ENCODE results near the gene PCDH10.

DNA sequence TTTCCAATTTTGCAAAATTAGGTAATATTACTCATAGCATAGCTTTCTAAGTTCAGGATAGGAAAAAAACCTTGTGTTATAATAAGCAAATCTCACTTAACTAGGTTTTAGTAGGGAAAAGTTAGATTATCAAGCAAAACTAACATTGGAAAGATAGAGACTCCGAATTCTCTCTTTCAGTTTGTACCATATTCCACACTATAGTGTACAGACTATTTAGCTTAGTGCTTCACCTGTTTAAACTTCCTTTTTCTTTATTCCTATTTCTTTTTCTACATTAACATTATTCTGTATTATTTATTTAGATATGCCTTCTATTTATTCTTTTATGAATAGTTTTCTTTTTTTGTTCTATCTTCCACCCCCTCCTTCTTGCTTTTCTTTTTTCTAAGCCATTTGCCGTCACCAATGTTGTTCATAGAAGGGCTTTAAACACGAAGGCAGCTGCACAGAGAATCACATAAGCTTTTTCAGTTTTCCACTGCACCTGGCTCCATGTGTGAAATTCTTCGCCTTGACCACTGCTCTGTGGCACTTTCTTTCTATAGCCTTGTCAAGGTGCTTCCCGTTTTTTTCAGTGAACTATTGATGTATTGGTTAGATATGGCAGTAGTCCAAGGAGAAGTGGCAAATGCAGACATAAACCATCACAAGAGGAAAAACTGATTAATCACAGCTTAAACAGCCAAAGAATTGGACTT, 8.5 kb downstream of the PCDH10 start:
- TF ChIP-seq CTCF (IDR thresholded peaks at IDR 0.05) (no peak), POLR2A (IDR thresholded peaks at IDR 0.05) (no peak), POLR2AphosphoS5 (IDR thresholded peaks at IDR 0.05) (no peak)
